Left renal pelvis (tissue), 4 donors: ENCODE measurements around the gene FCRL1. TPM values are rescaled to one million over a fixed set of nuclear protein-coding genes. Genes with fewer than 3 reads are reported as not detected.

Experiments used
- DNase-seq, 4 donors: peaks; one replicate each; pipeline ENCODE4 v3.0.0-alpha.2; 2013; ENCODE audit warnings: low read depth in 4 of 4, low spot score in 3 of 4
- polyA plus RNA-seq, 4 donors: library from polyadenylated mRNA; unstranded; fragments of 120-200 nt; gene quantifications; one replicate each; pipeline ENCODE4 v1.2.1, GENCODE V29; 2013; ENCODE audit not compliant: insufficient read length in 4 of 4

Gene FCRL1
- polyA plus RNA-seq, 4 donors: 0.74 TPM; not detected in 3

DNA sequence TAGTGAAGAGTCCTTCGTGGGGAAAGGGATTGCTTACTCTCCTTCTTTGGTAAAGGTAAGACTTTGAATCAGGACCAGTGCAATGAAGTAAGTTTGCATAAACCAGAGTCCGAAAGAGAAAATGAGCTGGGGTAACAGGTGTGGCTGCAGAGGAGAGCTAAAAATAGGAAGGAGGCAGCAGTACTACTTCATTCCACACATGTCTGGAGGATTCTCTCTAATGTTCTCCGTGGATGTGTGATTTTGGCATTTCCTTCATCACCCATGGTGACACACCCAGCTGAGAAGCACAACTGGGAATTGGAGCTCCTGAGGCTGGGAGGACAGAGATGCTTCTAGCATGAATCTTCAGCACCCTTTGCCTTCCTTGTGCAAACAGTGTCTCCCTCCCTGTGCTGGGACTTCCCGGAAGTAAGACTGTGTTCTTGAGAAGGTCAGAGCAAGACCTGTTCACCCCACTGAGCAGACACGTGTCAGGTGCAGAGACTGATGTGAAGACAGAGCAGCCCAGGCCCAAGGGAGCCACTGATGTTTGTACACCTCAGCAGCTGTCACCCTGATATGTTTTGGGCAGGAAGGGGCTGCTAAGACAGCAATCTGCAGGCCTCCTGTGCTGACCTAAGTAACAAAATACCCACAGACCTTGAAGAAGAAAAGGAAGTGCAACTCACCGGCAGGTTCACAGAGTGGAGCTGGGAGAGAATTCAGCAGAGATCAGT, 13.3 kb downstream of the FCRL1 start:
- no peak for DNase-seq

DNA sequence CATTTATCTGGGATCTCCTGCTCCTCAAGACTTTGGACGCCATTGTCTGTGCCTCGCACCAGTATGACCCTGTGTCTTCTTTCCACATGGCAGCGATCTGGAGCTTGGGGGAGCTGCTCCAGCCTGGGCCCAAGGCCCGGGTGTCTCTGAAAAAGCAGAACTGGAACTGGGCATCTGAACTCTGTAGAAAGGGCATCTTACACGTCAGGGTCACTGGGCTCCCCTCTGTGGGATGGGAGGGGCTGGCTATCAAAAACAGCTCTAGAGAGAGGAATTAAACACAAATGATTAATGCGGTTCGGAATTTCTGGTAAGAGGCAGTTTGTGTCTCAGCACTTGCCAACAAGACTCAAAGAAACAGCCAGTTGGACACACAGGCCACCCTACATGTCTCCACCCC, 16.1 kb downstream of the FCRL1 start:
- no peak for DNase-seq

DNA sequence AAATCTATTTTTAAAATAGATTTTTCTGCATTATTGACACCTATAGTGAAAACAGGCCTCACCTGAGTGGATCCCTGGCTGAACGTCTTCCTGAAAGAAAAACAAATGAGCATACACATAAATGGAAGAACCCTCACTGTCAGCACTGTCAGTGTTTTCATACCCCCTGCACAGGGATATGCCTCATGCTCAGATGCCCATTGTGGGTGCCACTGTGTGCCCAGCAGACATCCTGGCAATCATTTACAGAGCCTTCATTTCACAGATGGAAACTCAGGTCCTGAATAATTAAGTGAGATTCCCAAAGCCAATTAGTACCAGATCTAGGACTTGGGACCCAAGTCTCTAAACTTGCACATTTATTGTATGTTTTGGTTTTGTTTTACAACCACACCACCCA, 19.9 kb downstream of the FCRL1 start:
- DNase-seq: no peak

DNA sequence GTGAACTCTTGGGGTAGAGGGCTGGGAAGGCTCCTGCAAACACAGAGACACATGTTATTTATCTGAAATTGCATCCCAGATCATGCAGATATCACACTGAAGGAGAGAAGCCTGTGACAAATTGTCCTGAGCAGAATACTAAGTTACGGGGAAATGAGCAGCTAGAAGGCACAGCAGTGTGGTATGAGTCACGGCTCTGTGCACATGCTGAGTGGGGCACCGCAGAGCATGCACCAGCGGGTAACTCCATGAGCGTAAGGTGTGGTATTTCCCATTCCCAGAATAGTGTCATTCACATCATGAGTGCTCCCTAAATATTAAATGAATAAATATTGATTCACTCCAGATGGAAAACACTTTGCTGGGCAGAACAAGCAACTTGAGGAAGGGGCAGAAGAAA, 21.7 kb downstream of the FCRL1 start:
- DNase-seq: no peak

DNA sequence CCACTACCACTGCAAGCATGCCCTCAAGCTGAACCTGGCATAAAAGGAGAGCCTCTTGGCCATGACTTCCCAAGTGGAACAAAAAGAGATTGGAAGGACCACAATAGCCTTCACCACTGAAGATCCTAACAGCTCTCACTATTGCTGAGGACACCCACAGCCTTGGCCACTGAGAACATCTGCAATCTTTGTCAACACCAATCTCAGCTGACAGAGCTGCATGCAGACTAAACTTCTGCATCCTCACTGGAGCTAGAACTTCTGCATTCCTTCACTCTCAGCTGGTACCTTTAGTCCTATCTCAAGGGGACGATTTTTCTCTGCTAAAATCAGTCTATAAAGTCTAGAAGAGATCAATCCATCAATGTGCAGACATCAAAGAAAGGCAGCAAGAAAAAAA, 34.7 kb downstream of the FCRL1 start:
- DNase-seq: no peak

DNA sequence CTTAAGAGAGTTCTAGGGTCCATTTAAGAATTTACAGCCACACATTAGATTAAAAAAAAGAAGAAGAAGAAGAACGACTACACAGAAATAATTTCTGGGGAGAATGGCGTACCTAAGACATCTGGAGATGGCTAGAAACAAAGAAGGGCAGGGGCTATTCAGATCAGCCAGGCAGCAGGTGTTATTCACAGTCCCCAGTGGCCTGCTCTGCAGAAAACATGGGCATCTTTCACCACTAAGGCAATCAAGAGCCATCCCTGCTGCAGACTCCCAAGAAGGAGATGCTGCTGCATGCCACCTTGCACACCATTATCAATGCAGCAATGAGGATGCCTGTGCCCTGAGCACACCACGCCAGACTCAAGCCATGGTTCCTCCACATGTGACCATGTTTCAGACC, 35.1 kb downstream of the FCRL1 start:
- DNase-seq: no peak

DNA sequence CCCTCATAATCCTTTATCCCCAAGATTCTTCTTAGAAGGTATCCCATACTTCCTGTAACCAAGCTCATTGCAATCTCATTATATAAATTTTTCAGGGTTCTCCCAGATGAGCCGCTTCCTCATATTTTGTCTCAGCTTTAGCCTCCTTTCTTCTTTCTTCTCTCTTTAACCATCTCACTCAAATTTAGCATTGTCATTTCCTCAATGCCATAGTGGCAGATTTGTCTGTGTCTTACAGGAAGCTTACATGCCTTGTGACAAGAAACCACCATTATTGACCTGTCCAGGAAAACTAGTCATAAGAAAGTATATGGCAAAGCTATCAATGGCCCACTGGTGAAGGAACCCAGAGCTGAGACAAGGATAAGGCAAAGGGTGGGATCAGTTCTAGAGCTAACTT, 37.0 kb downstream of the FCRL1 start:
- no peak for DNase-seq

DNA sequence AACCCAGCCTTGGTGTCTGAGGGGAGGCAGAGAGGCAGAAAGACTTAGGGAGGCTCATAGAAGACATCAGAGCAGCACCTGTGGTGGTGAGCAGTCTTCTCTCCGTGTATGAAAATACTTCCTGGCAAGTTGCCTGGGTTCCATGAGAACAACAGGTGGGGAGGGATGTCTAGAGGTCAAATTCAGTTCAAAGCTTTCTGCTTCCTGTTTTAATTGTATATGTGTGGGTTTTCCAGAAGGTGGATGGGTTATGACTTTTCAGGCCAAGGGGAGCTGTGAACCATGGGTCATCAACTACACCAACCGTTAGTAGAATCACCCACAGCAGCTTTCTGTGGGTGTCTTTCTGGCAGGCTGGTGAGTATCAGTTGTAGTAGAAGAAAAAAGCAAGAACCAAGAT, 38.9 kb downstream of the FCRL1 start:
- no peak for DNase-seq

DNA sequence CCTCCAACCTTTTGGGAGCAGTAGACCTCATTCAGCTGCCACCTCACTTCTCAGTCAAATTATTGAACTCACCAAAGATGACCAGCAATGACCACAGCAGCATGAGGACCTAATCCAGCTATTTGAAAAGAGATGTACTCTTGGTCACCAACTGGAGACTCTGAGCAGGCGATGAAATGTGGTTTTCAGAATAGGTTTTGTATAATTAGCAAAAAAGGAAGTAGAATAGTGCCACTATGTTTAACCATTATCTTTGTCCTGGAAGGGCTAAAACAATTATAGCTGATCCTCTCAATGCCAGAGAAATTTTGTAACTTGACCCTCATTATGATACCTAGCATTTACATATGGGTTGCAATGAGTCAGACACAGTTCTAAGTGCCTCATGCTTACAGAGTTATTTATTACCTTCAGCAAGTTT, 42.9 kb downstream of the FCRL1 start, which contains the start of gene FCRL2:
Gene FCRL2, minus strand, starts transcription at position 162 of the 421 bp plus-strand sequence. Its CDS starts 59 bp downstream, at position 103.
- no peak for DNase-seq

DNA sequence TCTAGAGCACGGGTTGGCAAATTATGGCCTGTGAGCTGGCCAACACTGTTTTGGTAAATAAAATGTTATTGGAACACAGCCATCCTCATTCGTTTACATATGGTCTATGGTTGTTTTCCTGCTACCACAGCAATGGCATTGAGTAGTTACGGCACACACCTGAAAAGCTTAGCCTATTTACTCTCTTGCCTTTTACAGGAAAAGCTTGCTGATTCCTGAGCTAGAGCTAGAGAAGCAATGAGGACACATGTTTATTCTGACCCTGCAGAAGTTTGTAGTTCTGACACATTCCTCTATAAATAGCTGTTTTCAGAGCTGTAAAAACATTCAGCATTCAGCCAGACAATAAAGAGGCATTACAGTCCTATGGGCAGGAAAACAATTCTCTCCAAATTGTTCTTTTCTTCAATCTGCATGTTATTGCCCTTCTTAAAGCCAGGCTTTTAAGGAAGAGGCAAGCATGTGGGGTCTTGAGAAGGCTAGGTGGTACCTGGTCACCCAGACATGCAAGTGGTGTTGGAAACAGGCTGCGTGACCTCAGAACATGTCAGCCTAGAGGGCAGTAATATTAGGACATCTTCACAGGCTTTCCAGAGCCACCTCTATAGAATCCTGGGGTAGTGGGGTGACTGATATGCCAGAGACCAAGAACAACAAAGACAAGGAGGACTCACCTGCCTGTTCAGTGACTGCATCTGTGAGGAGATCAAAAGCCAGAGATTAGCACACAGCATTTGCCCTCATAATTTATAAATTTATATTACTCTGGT, 44.6 kb downstream of the FCRL1 start:
- no peak for DNase-seq

DNA sequence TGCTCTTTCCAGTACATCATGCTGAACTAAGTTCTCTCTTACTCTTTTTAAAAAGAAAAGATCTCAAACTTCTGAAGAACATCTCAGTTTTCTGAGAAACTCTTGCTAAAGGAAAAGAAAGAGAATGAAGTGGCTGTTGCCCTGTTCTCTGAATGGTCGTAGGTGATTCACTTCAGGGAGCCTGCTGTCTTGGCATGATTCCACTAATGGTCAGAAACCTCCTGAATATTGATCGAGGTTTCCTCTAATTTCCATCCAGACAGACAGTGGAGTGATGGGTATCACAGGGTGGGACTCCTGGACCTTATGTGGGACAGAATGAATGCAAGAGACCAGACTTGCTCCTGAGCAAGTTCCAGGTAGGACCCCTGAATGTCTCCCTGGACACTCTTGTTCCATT, 45.5 kb downstream of the FCRL1 start:
- no peak for DNase-seq

DNA sequence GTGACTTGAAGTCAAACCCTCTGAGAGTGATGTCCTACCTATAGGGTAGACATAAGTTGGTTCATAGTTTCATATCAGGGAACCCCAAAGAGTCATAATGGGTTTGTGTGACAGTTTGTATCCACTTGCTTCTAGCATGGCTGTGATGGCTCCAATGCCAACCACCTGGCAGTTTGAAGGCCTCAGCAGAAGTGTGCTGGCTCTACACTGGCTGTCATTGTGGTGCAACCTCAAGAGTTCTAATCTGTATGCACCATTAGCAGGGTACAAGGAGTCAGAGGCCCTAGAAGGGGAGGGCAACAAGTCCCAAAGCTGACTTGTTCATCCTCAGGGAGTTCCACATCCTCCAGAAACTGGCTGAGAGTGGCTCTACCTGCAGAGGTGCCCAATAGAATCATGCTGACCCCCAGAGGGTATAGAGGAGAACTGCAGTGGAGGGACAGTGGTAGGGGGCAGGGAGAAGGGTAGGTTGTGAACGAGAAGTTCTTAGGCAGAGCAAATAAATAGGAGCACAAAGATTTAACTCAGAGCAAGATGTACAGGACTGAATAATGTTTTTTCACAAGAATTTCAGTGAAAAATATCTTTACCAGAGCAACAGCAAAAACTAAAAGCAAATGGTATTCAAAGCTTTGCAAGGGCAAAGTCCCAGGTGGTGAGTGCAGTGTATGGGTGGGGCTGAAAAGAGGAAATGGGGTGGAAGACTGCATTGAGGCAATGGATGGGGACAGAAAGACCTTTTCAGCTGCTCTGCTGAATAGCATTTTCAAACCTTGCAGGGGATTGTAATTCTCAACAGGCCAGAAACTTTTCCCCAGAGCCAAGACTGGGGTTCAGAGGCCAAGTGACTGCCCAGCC, 46.2 kb downstream of the FCRL1 start:
- no peak for DNase-seq

DNA sequence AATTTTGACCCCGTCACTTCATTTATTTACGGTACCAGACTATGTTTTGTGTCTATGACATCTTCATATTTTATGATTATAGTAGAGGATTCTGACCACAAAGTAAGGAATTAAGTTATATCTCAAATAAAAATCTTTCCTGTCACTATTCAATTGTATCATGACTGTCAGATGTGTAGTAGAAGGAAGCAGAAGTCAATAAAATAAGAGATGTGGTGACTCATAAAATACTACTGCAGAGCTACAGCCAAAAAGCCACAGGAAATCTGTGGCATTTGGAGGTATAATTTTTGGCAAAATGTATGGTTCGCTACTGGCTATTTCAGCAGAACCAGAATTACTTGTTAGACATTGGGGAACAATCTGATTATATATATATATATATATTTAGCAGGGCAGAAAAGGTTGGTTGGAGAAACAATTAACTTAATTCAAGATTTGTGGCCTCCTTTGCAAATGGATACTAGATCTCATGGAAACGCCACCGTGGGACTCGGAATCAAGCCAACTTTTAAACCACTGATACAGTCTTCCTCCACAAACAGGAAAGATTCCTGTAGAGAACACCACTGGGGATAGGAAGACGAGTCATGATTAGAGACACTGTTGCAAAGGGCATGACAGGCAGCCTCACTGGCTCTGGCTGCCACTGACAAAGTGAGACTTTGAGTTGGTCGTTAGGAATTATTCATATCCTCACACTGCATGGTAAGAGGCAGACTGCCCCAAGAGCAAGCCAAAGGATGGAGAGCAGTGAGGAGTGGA, 48.1 kb downstream of the FCRL1 start:
- DNase-seq: no peak

DNA sequence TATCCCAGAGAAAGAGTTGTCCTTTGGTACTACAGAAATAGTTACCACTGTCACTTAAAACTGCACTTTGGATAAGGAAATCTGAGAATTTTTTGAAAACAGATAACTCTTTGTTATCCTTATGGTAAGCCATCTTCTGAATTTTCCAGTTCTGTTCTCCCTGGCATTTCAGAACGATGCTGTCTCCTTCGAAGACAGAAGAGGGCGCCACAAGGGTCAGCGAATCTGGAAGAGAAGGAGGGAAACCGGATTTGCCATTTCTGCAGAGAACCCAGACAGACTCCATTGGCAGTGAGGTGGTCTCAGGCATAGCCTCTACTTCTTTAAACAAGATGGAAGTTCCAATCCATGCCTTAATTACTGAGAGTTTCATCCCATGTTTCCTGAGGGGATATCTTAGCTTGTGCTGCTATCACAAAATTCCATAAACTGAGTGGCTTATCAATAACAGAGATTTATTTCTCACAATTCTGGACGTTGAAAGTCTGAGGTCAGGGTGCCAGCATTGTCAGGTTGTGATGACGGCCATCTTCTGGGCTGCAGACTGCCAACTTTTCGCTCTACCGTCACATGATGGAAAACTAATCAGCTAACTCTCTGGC, 49.4 kb downstream of the FCRL1 start:
- no peak for DNase-seq

DNA sequence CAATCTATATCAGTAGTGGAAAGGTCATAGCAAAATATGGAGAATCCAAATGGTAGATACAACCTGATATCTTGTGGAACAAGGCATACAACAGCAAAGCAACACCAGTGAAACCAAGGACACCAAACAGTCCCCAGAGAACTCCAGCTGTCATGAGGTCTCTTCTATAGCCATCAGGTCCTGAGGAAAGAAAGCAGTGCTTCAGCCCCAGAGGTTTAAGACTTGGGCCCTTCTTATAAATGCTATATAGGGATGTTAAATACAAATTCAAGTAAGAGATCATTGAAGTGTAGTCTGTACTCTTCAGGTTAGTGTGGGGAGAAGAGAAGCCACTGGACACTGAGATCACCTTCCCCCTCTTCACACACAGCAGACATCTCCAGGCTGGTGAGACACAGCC, 53.1 kb downstream of the FCRL1 start:
- DNase-seq: no peak

DNA sequence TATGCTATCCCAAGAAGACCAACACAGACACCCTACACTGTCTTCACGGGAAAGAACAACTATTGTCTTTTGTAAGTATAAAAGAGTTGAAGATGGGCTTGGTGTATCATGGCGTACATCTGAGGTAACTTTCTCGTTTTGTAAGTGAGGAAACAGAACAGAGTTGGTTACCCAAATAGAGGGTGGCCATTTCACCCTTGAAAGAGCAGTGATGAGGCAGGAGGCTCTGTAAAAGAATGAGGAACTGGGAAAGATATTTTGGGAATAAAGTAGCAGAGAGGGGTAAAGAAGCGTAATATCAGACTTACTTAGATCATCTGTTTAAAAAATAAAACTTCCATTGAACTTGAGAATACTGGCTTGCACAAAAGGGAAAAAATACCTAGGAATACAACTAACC, 61.9 kb downstream of the FCRL1 start:
- DNase-seq: no peak

DNA sequence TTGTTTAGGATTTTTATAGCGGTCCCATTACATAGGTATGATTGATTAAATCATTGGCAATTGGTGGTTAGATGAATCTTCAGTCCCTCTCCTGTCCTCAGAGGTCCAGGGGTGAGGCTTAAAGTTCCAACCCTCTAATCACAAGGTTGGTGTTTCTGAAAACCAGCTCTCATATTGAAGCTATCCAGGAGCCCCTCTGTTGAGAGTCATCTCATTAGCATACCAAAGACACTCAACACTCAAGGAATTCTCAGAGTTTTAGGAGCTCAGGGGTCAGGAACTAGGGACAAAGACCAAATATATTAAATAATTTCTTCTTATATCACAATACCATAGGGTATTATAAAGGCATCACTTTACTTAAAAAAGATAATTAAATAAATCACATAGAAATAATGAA, 66.3 kb downstream of the FCRL1 start:
- no peak for DNase-seq

DNA sequence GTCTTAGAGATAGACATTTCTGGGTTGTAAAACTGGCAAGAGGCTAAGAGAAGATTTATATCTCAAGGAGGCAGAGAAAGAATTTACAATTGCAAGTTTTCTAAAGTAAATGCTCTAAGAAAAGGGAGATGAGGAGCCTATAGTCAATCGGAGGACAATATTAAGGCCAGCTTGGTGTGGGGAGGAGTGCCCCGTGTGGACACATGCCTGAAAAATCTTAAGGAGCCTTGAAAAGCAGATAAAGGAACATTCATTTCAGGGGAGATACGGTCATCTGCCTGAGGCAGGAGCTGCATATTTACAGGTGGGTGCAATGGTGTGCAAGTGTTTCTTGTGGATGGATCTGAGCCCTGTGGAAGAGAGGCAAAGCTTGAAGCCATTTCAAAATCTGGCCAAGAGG, 68.6 kb downstream of the FCRL1 start:
- no peak for DNase-seq

DNA sequence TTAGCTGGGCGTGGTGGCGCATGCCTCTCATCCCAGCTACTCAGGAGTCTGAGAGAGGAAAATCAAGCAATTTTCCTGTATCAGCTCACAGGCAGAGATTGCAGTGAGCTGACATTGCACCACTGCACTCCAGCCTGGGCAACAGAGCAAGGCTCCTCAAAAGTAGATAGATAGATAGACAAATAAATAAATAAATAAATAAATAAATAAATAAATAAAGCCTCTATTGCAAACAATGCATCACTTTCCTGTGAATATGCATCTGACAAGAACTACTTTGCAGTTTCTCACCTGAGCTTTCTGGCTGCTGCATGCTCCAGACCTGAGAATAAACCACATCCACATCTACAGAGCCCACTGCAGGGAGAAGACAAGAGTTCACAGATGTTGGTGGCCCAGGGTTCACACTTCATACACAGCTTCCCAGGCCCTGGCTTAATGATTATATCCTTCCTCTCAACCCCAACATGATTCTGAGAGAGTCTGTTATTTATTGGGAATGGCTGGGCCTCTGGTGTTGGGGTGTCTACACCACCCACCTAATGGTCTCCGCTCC, 71.6 kb downstream of the FCRL1 start:
- no peak for DNase-seq
